PFSK-1 (cell line): Measurements from ENCODE around the gene CCK.

Source experiments
- POLR2AphosphoS5 ChIP-seq: IDR thresholded peaks from 2 replicates; pipeline ENCODE4 v1.6.1; 2012; ENCODE audit warnings: low read depth, mild to moderate bottlenecking, control low read depth, low read length, moderate library complexity
- REST ChIP-seq, 2 experiments: IDR thresholded peaks; 2 replicates each; pipeline versions ENCODE4 v1.6.1 to v1.8.0; 2011 to 2012; ENCODE audit warnings: low read depth in 2 of 2, low read length in 2 of 2, control low read depth in 1 of 2, inconsistent platforms in 1 of 2, mild to moderate bottlenecking in 1 of 2, moderate library complexity in 1 of 2; ENCODE audit not compliant: insufficient read depth in 1 of 2

- TF ChIP-seq REST (IDR thresholded peaks at IDR 0.05; ENCODE audit: insufficient read depth in 1 of 2, low read depth in 2 of 2, low read length in 2 of 2) (no peak), POLR2AphosphoS5 (no peak)
Measured at GRCh38 chr3:42214064-42214463, 51.9 kb downstream of the CCK start.
